HFFc6 (cell line): ENCODE measurements around the gene PLA2G4F. TPM values are rescaled to one million over a fixed set of nuclear protein-coding genes. Genes with fewer than 3 reads are reported as not detected.

ENCODE experiments used
- DNase-seq: peaks from one replicate; pipeline ENCODE4 v3.0.0-alpha.2; 2018
- H3K27ac Mint-ChIP-seq: 2 replicates; pipeline ENCODE4 v1.8.0; 2020; ENCODE audit warnings: mild to moderate bottlenecking, mixed read lengths
- H3K27me3 Mint-ChIP-seq: 2 replicates; pipeline ENCODE4 v1.8.0; 2021; ENCODE audit warnings: mild to moderate bottlenecking, moderate library complexity, mixed read lengths; ENCODE audit not compliant: insufficient read depth
- H3K36me3 Mint-ChIP-seq: 2 replicates; pipeline ENCODE4 v1.8.0; 2021; ENCODE audit warnings: low read depth, mixed read lengths
- H3K4me1 Mint-ChIP-seq: 2 replicates; pipeline ENCODE4 v1.8.0; 2020; ENCODE audit warnings: low read depth, mixed read lengths
- H3K4me3 Mint-ChIP-seq: 2 replicates; pipeline ENCODE4 v1.8.0; 2020; ENCODE audit warnings: mild to moderate bottlenecking, moderate library complexity, mixed read lengths
- H3K9me3 Mint-ChIP-seq: 2 replicates; pipeline ENCODE4 v1.8.0; 2020; ENCODE audit warnings: mild to moderate bottlenecking, mixed read lengths
- CTCF ChIP-seq: fragments of 200-600 bp; sonication (generic); IDR thresholded peaks from 2 replicates; pipeline ENCODE4 v1.5.0; 2021; ENCODE audit warnings: antibody characterized with exemption, mild to moderate bottlenecking
- total RNA-seq, 6 experiments: library from RNA; stranded (reverse); fragmentation: NEBNext Ultra II Directional; extraction: Animal tissue kit (Norgen Biotek cat#: 25700); gene quantifications; 2 replicates in 1 of 6; 3 replicates in 5 of 6; pipeline ENCODE4 v1.2.3, GENCODE V29; 2021

The PLA2G4F gene
- total RNA-seq, 6 experiments from 2014 or later: not detected

DNA sequence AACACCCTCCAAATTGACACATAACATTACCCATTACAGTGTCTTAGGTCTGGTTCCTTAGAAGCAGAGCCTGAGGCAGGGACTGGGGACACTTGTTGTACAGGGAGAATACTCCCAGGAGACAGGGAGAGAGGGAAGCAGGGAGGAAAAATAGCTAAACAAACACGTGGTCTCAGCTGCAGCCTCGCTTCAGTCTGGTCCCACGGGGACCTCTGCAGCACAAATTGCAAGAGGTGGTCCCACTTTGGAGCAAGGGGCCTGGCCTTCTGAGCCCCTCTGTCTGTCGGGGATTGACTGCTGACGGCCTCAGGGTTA is 37.0 kb downstream of the PLA2G4F start:
- Mint-ChIP-seq H3K27ac (no peak overlapping the region), H3K27me3 (peaks cover 36% of the 10 kb centered on the region), H3K4me1 (no peaks in the 10 kb centered on the region), H3K4me3 (no peak overlapping the region), H3K9me3 (peaks cover 5% of the 10 kb centered on the region), H3K36me3 (no peaks in the 10 kb centered on the region)
- no peak for DNase-seq
- no peak for TF ChIP-seq CTCF

DNA sequence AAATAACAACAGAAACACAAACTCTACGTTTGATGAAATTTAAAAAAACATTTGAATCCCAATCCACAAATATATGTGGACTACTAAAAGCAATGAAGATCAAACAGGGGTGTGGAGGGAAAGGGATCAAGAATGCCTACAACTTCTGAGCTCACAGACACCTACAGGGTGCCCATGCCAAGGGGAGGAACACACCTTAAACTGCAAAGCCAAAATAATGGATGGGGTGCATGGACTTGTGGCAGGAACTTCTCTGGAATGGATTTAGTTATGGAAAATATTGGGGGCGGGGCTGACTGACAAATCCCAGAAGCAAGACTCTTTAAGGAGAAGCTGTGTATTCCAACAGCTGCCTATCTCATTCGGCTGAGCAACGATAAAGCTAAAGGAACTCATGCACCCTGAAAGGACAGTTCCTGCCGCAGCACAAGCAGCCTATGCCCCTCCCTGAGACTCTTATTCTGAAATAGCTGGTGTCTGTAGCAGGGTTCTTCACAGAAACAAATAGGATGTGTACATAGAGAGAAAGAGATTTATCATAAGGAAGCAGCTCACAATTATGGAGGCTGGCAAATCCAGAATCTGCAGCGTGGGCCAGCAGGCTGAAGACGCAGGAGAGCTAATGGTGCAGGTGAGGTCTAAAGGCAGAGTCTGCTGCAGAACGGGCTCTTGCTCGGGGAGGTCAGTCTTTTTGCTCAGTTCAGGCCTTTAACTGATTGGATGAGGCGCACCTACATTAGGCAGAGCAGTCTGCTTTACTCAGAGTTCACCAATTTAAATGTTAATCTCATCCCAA is 37.6 kb downstream of the PLA2G4F start:
- Mint-ChIP-seq H3K27ac (no peak overlapping the region), H3K9me3 (peaks cover 5% of the 10 kb centered on the region), H3K4me3 (no peak overlapping the region), H3K4me1 (no peaks in the 10 kb centered on the region), H3K36me3 (no peaks in the 10 kb centered on the region), H3K27me3 (peaks cover 32% of the 10 kb centered on the region)
- TF ChIP-seq CTCF: no peak
- no peak for DNase-seq

DNA sequence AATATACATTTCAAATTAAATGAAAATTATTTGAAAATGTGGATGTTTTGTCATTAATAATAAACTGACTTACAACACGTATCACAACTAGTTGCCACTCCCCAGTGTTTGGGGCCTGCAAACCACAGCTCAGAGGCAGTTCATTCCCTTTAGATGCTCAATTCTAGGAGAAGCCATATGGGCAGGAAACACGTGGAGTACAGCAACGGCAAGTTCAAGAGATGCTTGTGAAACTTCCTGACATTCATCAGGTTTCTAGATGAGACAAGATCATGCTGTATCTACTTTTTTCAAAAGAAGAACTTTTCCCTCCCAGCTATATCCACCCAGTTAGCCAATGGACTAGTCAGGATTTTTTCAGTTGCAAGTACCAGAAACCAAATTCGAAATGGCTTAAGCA is 44.5 kb downstream of the PLA2G4F start:
- TF ChIP-seq CTCF: no peak
- Mint-ChIP-seq H3K4me3 (no peak overlapping the region), H3K27ac (no peak overlapping the region), H3K4me1 (no peaks in the 10 kb centered on the region), H3K9me3 (peaks cover 12% of the 10 kb centered on the region), H3K27me3 (peaks cover 38% of the 10 kb centered on the region), H3K36me3 (no peaks in the 10 kb centered on the region)
- DNase-seq: no peak

GRCh38 chr15:42110367-42110766 is 46.1 kb downstream of the PLA2G4F start:
- H3K4me1 Mint-ChIP-seq: no peaks in the 10 kb centered on the region
- H3K4me3 Mint-ChIP-seq: no peak overlapping the region
- no peaks in the 10 kb centered on the region for H3K36me3 Mint-ChIP-seq
- H3K27ac Mint-ChIP-seq: no peak overlapping the region
- peaks cover 47% of the 10 kb centered on the region for H3K27me3 Mint-ChIP-seq
- TF ChIP-seq CTCF: no peak
- peaks cover 7% of the 10 kb centered on the region; the same call in 1 of the 2 replicates for H3K9me3 Mint-ChIP-seq
- no peak for DNase-seq

- no peaks in the 10 kb centered on the region for H3K4me1 Mint-ChIP-seq
- DNase-seq: no peak
- H3K36me3 Mint-ChIP-seq: no peaks in the 10 kb centered on the region
- no peak for TF ChIP-seq CTCF
- peaks cover 47% of the 10 kb centered on the region for H3K27me3 Mint-ChIP-seq
- H3K4me3 Mint-ChIP-seq: no peak overlapping the region
- no peak overlapping the region for H3K27ac Mint-ChIP-seq
- H3K9me3 Mint-ChIP-seq: peaks cover 7% of the 10 kb centered on the region; the same call in 1 of the 2 replicates
Measured at GRCh38 chr15:42108806-42109205, 47.6 kb downstream of the PLA2G4F start.
